GM06990 (cell line): ENCODE results near the gene ANKS3.

Experiments used
- DNase-seq: peaks from one replicate; pipeline ENCODE4 v3.0.0-alpha.2; 2011; ENCODE audit not compliant: insufficient read length; ENCODE audit errors: extremely low read depth
- H3K27me3 ChIP-seq: replicated peaks from 2 replicates; pipeline ENCODE4 v1.6.0; 2011; ENCODE audit warnings: low read length; ENCODE audit not compliant: control insufficient read depth, insufficient read depth
- H3K36me3 ChIP-seq: 2 replicates; pipeline ENCODE4 v1.5.1; 2011; ENCODE audit warnings: low read length; ENCODE audit not compliant: control insufficient read depth, insufficient read depth
- H3K4me3 ChIP-seq: replicated peaks from 2 replicates; pipeline ENCODE4 v1.5.1; 2011; ENCODE audit warnings: low read depth, mild to moderate bottlenecking, control low read depth, low read length
- CTCF ChIP-seq: IDR thresholded peaks from 2 replicates; pipeline ENCODE4 v1.5.1; 2011; ENCODE audit warnings: low read length, control low read depth, mild to moderate bottlenecking, inconsistent platforms; ENCODE audit not compliant: insufficient read depth, poor library complexity, severe bottlenecking

The ANKS3 gene

DNA sequence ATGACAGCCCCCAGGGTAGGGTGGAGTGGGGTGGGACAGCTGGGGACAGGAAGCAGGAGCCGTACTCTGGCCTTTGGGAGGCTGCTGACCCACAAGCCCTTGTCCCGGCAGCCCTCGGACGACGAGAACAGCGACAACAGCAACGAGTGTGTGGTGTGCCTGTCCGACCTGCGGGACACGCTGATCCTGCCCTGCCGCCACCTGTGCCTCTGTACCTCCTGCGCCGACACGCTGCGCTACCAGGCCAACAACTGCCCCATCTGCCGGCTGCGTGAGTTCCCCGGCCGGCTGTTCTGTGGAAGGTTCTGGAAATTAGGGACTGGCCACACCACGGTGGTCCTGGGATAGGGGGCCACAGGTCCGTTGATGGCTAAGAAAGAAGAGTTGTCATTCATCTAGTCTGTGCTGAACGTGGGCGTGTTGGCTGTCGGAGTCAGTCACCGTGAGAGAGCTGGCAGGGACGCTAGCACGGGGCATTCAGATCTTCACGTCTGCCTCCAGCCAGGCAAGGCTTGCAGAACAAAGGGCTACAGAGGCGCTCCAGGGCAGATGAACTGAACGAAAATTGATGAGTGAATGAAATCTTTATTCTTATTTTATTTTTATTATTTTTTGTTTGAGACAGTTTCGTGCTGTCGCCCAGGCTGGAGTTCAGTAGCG, 60.6 kb downstream of the ANKS3 start:
- TF ChIP-seq CTCF, result no peak
- Histone ChIP-seq H3K36me3 (peaks cover 33% of the 10 kb centered on the region), H3K27me3 (no peaks in the 10 kb centered on the region)

GRCh38 chr16:4668313-4668960, 65.6 kb downstream of the ANKS3 start:
- H3K27me3 ChIP-seq, result no peaks in the 10 kb centered on the region
- no peak for DNase-seq
- peaks cover 40% of the 10 kb centered on the region for H3K36me3 ChIP-seq
- H3K4me3 ChIP-seq, result no peak overlapping the region
- TF ChIP-seq CTCF, result no peak

More for the DNA sequence above, 60.6 kb downstream of the ANKS3 start:
- no peak for DNase-seq
- no peak overlapping the region for H3K4me3 ChIP-seq

- Histone ChIP-seq H3K27me3 (no peaks in the 10 kb centered on the region), H3K4me3 (no peak overlapping the region), H3K36me3 (peaks cover 37% of the 10 kb centered on the region)
- no peak for DNase-seq
- TF ChIP-seq CTCF, result no peak
Observed at GRCh38 chr16:4667203-4667963, 66.7 kb downstream of the ANKS3 start.

GRCh38 chr16:4666537-4667202, 67.4 kb downstream of the ANKS3 start:
- TF ChIP-seq CTCF, result no peak
- DNase-seq, result no peak
- peaks cover 38% of the 10 kb centered on the region for H3K36me3 ChIP-seq
- H3K27me3 ChIP-seq, result no peaks in the 10 kb centered on the region
- H3K4me3 ChIP-seq, result no peak overlapping the region

- no peak for TF ChIP-seq CTCF
- H3K4me3 ChIP-seq, result no peak overlapping the region; the same call in 1 of the 2 replicates
- no peaks in the 10 kb centered on the region for H3K27me3 ChIP-seq
- DNase-seq, result no peak
- peaks cover 35% of the 10 kb centered on the region for H3K36me3 ChIP-seq
Observed at GRCh38 chr16:4664538-4665418, 69.3 kb downstream of the ANKS3 start.
